ENCODE measurements around the gene ING2.
"Not testable (repeated sequence)": the region's sequence is repeated elsewhere in the genome, so short reads cannot be mapped to it uniquely, and the experiment has no call there.

Gene ING2

DNA sequence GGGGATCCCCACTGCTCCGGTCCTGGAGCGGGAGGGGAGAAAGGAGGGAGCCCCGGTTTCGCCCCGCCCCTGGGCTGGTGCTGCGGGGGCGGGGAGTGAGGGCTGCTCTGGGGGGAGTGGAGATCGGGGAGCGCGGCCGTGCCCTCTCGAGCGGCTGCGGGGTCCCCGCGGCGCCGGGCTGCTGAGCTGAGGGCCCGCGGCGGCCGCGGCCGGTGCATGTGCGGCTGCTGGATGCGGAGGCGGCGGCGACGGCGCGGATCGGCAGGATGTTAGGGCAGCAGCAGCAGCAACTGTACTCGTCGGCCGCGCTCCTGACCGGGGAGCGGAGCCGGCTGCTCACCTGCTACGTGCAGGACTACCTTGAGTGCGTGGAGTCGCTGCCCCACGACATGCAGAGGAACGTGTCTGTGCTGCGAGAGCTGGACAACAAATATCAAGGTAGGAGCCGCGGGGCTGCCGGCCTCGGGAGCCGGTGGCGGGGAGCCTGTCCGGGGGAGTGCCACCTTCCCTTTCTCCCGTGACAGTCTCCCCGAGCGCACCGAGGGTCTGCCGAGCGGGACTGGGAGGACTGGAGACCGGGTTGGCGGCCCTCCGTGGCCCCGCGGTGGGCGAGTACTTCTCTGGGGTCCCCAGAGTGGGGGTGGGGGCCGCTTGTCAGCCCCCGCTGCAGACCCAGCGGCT is at the start of gene ING2:
Gene ING2 (plus strand): TSS at position 129 of the 681 bp plus-strand sequence. CDS start 138 bp downstream, at position 267.
- peak within 1 kb of the TSS; percentile 93 for H3K27ac Mint-ChIP-seq
- ATAC-seq, result peak; percentile 64

GRCh38 chr4:183455431-183456195 is 49.2 kb upstream of the ING2 start:
- H3K36me3 Mint-ChIP-seq, result peaks cover 18% of the 10 kb centered on the region
- DNase-seq (ENCODE audit: low spot score in 2 of 2), result no peak
- no peak overlapping the region for H3K4me3 Mint-ChIP-seq
- peak; percentile 31 for ATAC-seq
- peaks cover 7% of the 10 kb centered on the region for H3K4me1 Mint-ChIP-seq
- no peaks in the 10 kb centered on the region for H3K9me3 Mint-ChIP-seq
- H3K27ac Mint-ChIP-seq, result no peak overlapping the region

More for the DNA sequence above, at the start of gene ING2:
- DNase-seq (ENCODE audit: low spot score in 2 of 2), result no peak
- peaks cover 18% of the 10 kb centered on the region for H3K4me1 Mint-ChIP-seq
- H3K9me3 Mint-ChIP-seq, result no peaks in the 10 kb centered on the region
- peak within 1 kb of the TSS; percentile 94 for H3K4me3 Mint-ChIP-seq
- H3K36me3 Mint-ChIP-seq, result peaks cover 15% of the 10 kb centered on the region

DNA sequence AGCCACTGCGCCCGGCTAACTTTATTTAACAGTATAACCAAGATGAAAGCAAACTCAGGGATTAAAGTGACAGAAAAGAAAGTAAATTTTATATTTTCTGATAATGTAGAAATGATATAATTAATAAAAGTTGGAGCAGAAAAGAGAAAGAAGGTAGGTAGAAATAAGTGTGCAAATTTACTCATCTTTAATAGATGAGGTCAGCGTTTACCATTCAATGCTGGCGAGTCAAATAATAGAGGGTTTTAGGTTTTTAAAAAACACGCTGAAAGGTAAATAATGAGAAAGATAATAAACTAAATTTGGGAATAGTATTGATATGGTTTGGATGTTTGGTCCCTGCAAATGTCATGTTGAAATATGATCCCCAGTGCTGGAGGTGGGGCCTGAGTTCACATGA is 46.9 kb upstream of the ING2 start:
- ATAC-seq (no peak), DNase-seq (ENCODE audit: low spot score in 2 of 2) (no peak)
- Mint-ChIP-seq H3K4me3 (no peak overlapping the region), H3K9me3 (no peaks in the 10 kb centered on the region), H3K4me1 (peaks cover 7% of the 10 kb centered on the region), H3K36me3 (no peaks in the 10 kb centered on the region), H3K27ac (no peak overlapping the region)

DNA sequence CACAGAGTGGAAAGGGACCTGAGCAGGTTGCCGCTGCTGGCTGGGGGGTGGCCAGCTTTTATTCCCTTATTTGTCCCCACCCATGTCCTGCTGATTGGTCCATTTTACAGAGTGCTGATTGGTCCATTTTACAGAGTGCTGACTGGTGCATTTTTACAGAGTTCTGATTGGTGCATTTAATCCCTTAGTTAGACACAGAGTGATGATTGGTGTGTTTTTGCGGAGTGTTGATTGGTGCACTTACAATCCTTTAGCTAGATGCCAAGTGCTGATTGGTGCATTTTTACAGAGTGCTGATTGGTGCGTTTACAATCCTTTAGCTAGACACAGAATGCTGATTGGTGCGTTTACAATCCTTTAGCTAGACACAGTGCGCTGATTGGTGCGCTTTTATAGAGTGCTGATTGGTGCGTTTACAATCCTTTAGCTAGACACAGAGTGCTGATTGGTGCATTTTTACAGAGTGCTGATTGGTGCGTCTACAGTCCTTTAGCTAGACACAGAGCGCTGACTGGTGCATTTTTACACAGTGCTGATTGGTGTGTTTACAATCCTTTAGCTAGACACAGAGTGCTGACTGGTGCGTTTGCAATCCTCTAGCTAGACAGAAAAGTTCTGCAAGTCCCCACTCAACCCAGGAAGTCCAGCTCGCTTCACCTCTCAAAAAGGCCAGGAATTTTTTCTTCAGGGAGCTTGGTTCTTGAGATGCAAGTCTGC is 40.8 kb upstream of the ING2 start:
- not testable (repeated sequence) for H3K27ac Mint-ChIP-seq; H3K36me3 Mint-ChIP-seq; H3K4me1 Mint-ChIP-seq; DNase-seq (ENCODE audit: low spot score in 2 of 2); H3K4me3 Mint-ChIP-seq; H3K9me3 Mint-ChIP-seq; ATAC-seq

- H3K27ac Mint-ChIP-seq; H3K36me3 Mint-ChIP-seq; H3K4me3 Mint-ChIP-seq; H3K4me1 Mint-ChIP-seq; ATAC-seq; H3K9me3 Mint-ChIP-seq; DNase-seq (ENCODE audit: low spot score in 2 of 2): not testable (repeated sequence)
These were observed 39.0 kb upstream of the ING2 start for GRCh38 chr4:183465879-183466278.

DNA sequence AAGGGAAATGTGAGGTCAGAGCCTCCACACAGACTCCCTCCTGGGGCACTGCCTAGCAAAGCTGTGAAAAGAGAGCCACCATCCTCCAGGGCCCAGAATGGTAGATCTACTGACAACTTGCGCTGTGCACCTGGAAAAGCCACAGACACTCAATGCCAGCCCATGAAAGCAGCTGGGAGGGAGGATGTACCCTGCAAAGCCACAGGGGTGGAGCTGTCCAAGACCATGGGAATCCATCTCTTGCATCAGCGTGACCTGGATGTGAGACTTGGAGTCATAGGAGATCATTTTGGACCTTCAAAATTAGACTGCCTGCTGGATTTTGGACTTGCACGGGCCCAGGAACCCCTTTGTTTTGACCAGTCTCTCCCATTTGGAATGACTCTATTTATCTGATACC is 37.6 kb upstream of the ING2 start:
- DNase-seq (ENCODE audit: low spot score in 2 of 2) (no peak), ATAC-seq (no peak)
- H3K36me3 Mint-ChIP-seq, result no peaks in the 10 kb centered on the region
- no peak overlapping the region for H3K27ac Mint-ChIP-seq
- H3K4me1 Mint-ChIP-seq, result no peaks in the 10 kb centered on the region
- H3K4me3 Mint-ChIP-seq, result no peak overlapping the region
- H3K9me3 Mint-ChIP-seq, result no peaks in the 10 kb centered on the region

DNA sequence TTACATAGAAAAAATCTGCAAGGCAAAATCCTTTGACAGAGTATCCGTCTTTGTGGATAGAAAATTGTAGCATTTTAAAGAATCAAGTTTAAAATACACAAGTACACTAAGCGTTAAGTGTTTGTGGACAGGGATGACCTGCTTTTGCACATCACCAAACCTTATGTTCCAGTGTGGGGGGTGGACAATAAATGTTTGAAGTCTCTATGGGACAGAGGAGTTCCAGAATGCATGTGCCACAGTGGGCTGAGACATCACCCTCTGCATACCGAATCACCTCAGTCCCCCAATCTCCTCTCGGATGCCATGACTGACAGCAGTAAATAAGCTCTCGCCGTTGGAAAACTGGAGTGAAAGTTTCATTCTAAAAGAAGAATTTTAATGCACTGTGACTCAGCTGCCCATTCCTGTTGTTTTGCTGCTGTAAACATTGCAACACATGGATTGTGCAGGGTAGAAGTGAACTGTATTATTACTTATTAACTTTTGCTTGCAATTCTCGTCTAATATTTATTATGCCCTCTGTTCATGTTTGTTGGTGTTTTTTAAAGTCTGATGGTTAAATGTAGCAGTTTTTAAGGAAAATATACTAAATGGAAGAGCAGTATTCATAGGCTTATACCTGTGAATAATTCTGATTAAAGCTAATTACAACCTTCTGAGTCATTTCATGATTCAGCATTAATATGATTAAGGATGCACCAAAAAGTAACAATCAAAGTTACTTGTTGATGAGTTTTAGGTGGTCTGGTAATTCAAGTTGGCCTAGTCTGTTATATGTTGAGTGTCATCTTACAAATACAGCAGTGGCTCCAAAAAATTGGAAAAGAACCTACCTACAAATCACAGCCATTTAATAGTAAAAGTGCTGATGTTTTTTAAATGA is 36.4 kb upstream of the ING2 start:
- H3K36me3 Mint-ChIP-seq, result no peaks in the 10 kb centered on the region
- no peak for DNase-seq (ENCODE audit: low spot score in 2 of 2)
- ATAC-seq, result no peak
- H3K9me3 Mint-ChIP-seq, result no peaks in the 10 kb centered on the region
- H3K4me1 Mint-ChIP-seq, result no peaks in the 10 kb centered on the region
- no peak overlapping the region for H3K27ac Mint-ChIP-seq
- no peak overlapping the region for H3K4me3 Mint-ChIP-seq

DNA sequence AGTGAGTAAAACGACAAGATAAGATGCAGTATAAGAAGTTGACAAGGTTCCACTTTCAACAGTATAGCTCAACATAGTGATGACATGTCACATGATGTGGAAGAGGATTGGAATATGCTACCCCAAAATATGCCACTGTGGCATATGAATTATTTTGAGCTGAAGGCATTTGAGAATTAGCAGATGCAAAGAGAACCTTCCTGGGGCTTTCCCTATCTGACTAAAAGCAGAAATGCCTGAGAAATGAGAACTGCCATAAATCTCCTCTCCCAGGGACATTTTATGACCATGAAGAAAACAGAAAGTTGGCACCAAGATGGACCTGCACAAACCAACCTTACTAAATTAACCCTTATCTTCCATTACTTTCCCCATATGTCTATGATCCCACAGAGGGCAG is 35.6 kb upstream of the ING2 start:
- Mint-ChIP-seq H3K9me3 (no peaks in the 10 kb centered on the region), H3K4me3 (no peak overlapping the region), H3K4me1 (no peaks in the 10 kb centered on the region), H3K36me3 (no peaks in the 10 kb centered on the region), H3K27ac (no peak overlapping the region)
- ATAC-seq (no peak), DNase-seq (ENCODE audit: low spot score in 2 of 2) (no peak)

DNA sequence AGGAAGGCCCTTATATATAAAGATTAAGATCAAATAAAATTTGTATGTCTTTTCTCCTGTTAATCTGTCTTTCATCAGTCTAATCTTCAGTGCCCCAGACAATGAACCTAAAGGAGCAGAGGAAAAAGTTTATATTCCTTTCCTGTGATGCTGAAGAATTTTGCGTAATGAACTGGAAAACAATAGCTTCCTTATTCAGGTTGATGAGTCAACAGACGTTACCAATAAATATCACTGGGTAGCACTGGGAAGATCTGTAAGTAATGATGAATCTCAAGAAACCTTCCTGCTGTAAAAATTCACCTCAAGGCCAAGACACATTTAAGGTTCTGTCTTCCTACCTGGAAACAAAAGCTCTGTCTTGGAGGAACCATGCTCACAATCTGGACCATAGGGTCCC is 34.9 kb upstream of the ING2 start:
- no peaks in the 10 kb centered on the region for H3K4me1 Mint-ChIP-seq
- H3K27ac Mint-ChIP-seq, result no peak overlapping the region

DNA sequence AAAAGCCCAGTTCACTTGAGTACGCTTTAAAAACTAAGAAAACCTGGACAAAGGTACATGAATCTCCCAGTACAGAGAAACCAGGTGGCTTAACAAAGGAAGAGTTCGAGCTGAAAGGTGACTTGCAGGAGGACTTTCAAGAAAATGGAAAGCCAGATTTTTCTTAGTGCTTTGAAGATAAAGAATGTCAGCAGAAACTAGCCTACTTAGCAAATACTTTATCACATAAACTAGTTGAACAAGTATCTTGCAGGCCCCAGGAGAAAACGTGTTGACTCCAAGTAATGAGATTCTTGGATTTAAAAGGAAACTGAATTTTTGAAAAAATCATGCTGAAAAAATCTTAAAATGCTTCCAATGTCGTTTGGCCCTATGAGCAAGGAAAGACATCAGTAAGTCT is 34.0 kb upstream of the ING2 start:
- Mint-ChIP-seq H3K4me1 (no peaks in the 10 kb centered on the region), H3K36me3 (no peaks in the 10 kb centered on the region), H3K27ac (no peak overlapping the region), H3K4me3 (no peak overlapping the region), H3K9me3 (no peaks in the 10 kb centered on the region)
- DNase-seq (ENCODE audit: low spot score in 2 of 2) (no peak), ATAC-seq (no peak)

More for the DNA sequence above, 34.9 kb upstream of the ING2 start:
- Mint-ChIP-seq H3K4me3 (no peak overlapping the region), H3K9me3 (no peaks in the 10 kb centered on the region), H3K36me3 (no peaks in the 10 kb centered on the region)
- DNase-seq (ENCODE audit: low spot score in 2 of 2) (no peak), ATAC-seq (no peak)

- Mint-ChIP-seq H3K4me3 (no peak overlapping the region), H3K9me3 (no peaks in the 10 kb centered on the region), H3K4me1 (no peaks in the 10 kb centered on the region)
These were observed 32.7 kb upstream of the ING2 start for GRCh38 chr4:183471946-183472708.

GRCh38 chr4:183478123-183478522 is 26.7 kb upstream of the ING2 start:
- Mint-ChIP-seq H3K36me3 (no peaks in the 10 kb centered on the region), H3K4me1 (no peaks in the 10 kb centered on the region), H3K9me3 (no peaks in the 10 kb centered on the region), H3K27ac (no peak overlapping the region), H3K4me3 (no peak overlapping the region)
- no peak for DNase-seq (ENCODE audit: low spot score in 2 of 2)
- no peak for ATAC-seq

More at GRCh38 chr4:183471946-183472708, 32.7 kb upstream of the ING2 start:
- Mint-ChIP-seq H3K27ac (no peak overlapping the region), H3K36me3 (no peaks in the 10 kb centered on the region)
- ATAC-seq (peak; percentile 75), DNase-seq (ENCODE audit: low spot score in 2 of 2) (peak; percentile 68 to 85)

DNA sequence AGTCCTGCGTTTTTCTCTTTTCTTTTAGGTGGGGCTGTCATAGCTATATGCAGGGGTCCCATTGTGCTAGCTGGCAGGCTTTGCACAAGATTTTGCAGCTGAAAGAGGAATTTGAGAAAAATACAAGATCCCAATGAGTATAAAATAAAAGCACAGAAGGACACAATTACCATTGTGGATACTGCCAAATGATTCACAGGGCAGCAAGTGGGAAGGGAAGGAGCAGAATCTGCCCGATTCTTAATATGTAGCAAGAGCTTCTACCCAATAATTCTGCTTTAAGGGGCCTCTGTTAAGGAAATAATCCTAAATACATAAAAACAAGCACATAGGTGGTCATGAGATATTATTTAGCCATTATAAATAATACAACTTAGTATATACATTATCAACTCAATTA is 25.9 kb upstream of the ING2 start:
- ATAC-seq, result no peak
- no peak for DNase-seq (ENCODE audit: low spot score in 2 of 2)
- H3K4me3 Mint-ChIP-seq, result no peak overlapping the region
- H3K27ac Mint-ChIP-seq, result no peak overlapping the region
- H3K4me1 Mint-ChIP-seq, result no peaks in the 10 kb centered on the region
- no peaks in the 10 kb centered on the region for H3K9me3 Mint-ChIP-seq
- H3K36me3 Mint-ChIP-seq, result no peaks in the 10 kb centered on the region

DNA sequence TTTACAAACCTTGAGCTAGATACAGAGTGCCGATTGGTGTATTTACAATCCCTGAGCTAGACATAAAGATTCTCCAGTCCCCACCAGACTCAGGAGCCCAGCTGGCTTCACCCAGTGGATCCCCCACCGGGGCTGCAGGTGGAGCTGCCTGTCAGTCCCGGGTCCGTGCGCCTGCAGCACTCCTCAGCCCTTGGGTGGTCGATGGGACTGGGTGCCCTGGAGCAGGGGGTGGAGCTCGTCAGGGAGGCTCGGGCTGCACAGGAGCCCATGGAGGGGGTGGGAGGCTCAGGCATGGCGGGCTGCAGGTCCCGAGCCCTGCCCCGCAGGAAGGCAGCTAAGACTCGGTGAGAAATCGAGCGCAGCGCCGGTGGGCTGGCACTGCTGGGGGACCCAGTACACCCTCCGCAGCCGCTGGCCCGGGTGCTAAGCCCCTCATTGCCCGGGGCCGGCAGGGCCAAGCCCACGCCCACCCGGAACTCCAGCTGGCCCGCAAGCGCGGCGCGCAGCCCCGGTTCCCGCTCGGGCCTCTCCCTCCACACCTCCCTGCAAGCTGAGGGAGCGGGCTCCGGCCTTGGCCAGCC is 22.3 kb upstream of the ING2 start:
- not testable (repeated sequence) for ATAC-seq

More for the DNA sequence above, 22.3 kb upstream of the ING2 start:
- not testable (repeated sequence) for H3K4me1 Mint-ChIP-seq; DNase-seq (ENCODE audit: low spot score in 2 of 2); H3K9me3 Mint-ChIP-seq; H3K27ac Mint-ChIP-seq; H3K36me3 Mint-ChIP-seq; H3K4me3 Mint-ChIP-seq

Measured in stimulated activated effector memory CD8-positive, alpha-beta T cell treated with anti-CD3 and anti-CD28 coated beads, Interleukin-12 subunit alpha, Interleukin-12 subunit beta, amount 100 ng/mL, for 72 hours (primary cell).